ENCODE results near the gene LLGL2.
"Not testable (repeated sequence)": the region's sequence is repeated elsewhere in the genome, so short reads cannot be mapped to it uniquely, and the experiment has no call there.

Gene LLGL2

GRCh38 chr17:75507733-75508719, 17.5 kb upstream of the LLGL2 start:
- no peak for DNase-seq

GRCh38 chr17:75508931-75509361, 16.6 kb upstream of the LLGL2 start:
- no peak for DNase-seq

GRCh38 chr17:75509528-75510258, 15.8 kb upstream of the LLGL2 start:
- no peak for DNase-seq

GRCh38 chr17:75511270-75511609, 14.3 kb upstream of the LLGL2 start:
- DNase-seq, result no peak

GRCh38 chr17:75511610-75512575, 13.6 kb upstream of the LLGL2 start:
- no peak for DNase-seq

- DNase-seq, result no peak
These were observed 12.4 kb upstream of the LLGL2 start for GRCh38 chr17:75512926-75513640.

- no peak for DNase-seq
These were observed 11.9 kb upstream of the LLGL2 start for GRCh38 chr17:75513641-75514000.

- no peak for DNase-seq
These were observed 11.1 kb upstream of the LLGL2 start for GRCh38 chr17:75514299-75514918.

GRCh38 chr17:75514919-75515495, 10.5 kb upstream of the LLGL2 start:
- no peak for DNase-seq

GRCh38 chr17:75515496-75516254, 9.8 kb upstream of the LLGL2 start, which contains the start of gene CASKIN2:
TSS of gene CASKIN2 (minus strand) at chr17:75515537. CDS start at chr17:75513804, 1,733 bp downstream.
- peak; percentile 58 for DNase-seq

GRCh38 chr17:75516255-75516618, 9.3 kb upstream of the LLGL2 start, which contains the start of gene TSEN54:
TSS of gene TSEN54 (plus strand) at chr17:75516528. CDS start at chr17:75516561, 33 bp downstream.
- peak; percentile 89 for DNase-seq

- no peak for DNase-seq
These were observed 8.7 kb upstream of the LLGL2 start for GRCh38 chr17:75516619-75517296.

GRCh38 chr17:75517297-75517865, 8.1 kb upstream of the LLGL2 start:
- DNase-seq, result no peak

- DNase-seq, result no peak
These were observed 7.3 kb upstream of the LLGL2 start for GRCh38 chr17:75518201-75518600.

GRCh38 chr17:75518983-75519537, 6.4 kb upstream of the LLGL2 start:
- DNase-seq, result no peak

- not testable (repeated sequence) for DNase-seq
These were observed 5.1 kb upstream of the LLGL2 start for GRCh38 chr17:75520413-75520812.

- DNase-seq, result no peak
These were observed 4.2 kb upstream of the LLGL2 start for GRCh38 chr17:75521290-75521689.

GRCh38 chr17:75521951-75522727, 3.4 kb upstream of the LLGL2 start:
- DNase-seq, result no peak

Measured in activated CD4-positive, alpha-beta T cell treated with anti-CD3 and anti-CD28 coated beads for 1 hour (primary cell).